GM18499 (cell line): ENCODE measurements around the gene CEP78.
A peak's percentile ranks its signal among the peaks of the same experiment; 100 is the strongest.

Experiments used
- ATAC-seq: cut with Tn5 transposase; IDR thresholded peaks from one replicate; pipeline ENCODE4 v1.9.1; 2021; ENCODE audit warnings: moderate number of reproducible peaks; ENCODE audit not compliant: insufficient read depth, unreplicated experiment

Gene CEP78

GRCh38 chr9:78234810-78235209 lies 1.1 kb upstream of the CEP78 start:
- no peak for ATAC-seq

GRCh38 chr9:78235256-78235761 lies 566 bp upstream of the CEP78 start:
- no peak for ATAC-seq

- peak; percentile 8 for ATAC-seq
These were observed 656 bp downstream of the CEP78 start for GRCh38 chr9:78236551-78236910.

- ATAC-seq, result no peak
These were observed 2.5 kb downstream of the CEP78 start for GRCh38 chr9:78238046-78239038.

GRCh38 chr9:78239506-78239905 lies 3.6 kb downstream of the CEP78 start:
- no peak for ATAC-seq

GRCh38 chr9:78242041-78242440 lies 6.2 kb downstream of the CEP78 start:
- no peak for ATAC-seq

GRCh38 chr9:78243130-78243529 lies 7.3 kb downstream of the CEP78 start:
- ATAC-seq, result no peak

- no peak for ATAC-seq
These were observed 9.5 kb downstream of the CEP78 start for GRCh38 chr9:78245401-78245800.

- no peak for ATAC-seq
These were observed 12.8 kb downstream of the CEP78 start for GRCh38 chr9:78248635-78249034.

GRCh38 chr9:78249542-78249941 lies 13.7 kb downstream of the CEP78 start:
- ATAC-seq, result no peak

- ATAC-seq, result no peak
These were observed 16.7 kb downstream of the CEP78 start for GRCh38 chr9:78252616-78253015.

GRCh38 chr9:78253285-78253684 lies 17.4 kb downstream of the CEP78 start:
- ATAC-seq, result no peak

- no peak for ATAC-seq
These were observed 25.6 kb downstream of the CEP78 start for GRCh38 chr9:78261403-78262001.

- ATAC-seq, result no peak
These were observed 26.8 kb downstream of the CEP78 start for GRCh38 chr9:78262655-78263054.

GRCh38 chr9:78267889-78268288 lies 32.0 kb downstream of the CEP78 start:
- ATAC-seq, result no peak

GRCh38 chr9:78269784-78270183 lies 33.9 kb downstream of the CEP78 start:
- ATAC-seq, result no peak

GRCh38 chr9:78272307-78272706 lies 36.4 kb downstream of the CEP78 start:
- ATAC-seq, result no peak

GRCh38 chr9:78273761-78274160 lies 37.9 kb downstream of the CEP78 start:
- no peak for ATAC-seq

GRCh38 chr9:78278177-78278777 lies 42.4 kb downstream of the CEP78 start:
- ATAC-seq, result no peak

GRCh38 chr9:78278801-78279200 lies 42.9 kb downstream of the CEP78 start:
- no peak for ATAC-seq
